ENCODE measurements around the gene KCNIP1. TPM values are rescaled to one million over a fixed set of nuclear protein-coding genes. Genes with fewer than 3 reads are reported as not detected.

Gene KCNIP1
- total RNA-seq, 2 donors from 2014 or later: not detected

- DNase-seq: no peak
- H3K9me3 Mint-ChIP-seq: no peaks in the 10 kb centered on the region
- no peak overlapping the region for H3K27ac Mint-ChIP-seq
- no peaks in the 10 kb centered on the region for H3K4me1 ChIP-seq (ENCODE audit: control insufficient read depth, insufficient read depth, low read length)
- TF ChIP-seq CTCF (conservative IDR thresholded peaks at IDR 0.05): no peak
- no peak overlapping the region for H3K27ac ChIP-seq (ENCODE audit: low read depth, low read length)
- peaks cover 4% of the 10 kb centered on the region for H3K36me3 Mint-ChIP-seq (ENCODE audit: low read depth)
- H3K4me1 Mint-ChIP-seq: peaks cover 27% of the 10 kb centered on the region
- H3K4me3 Mint-ChIP-seq: no peak overlapping the region
- peaks cover 42% of the 10 kb centered on the region for H3K27me3 Mint-ChIP-seq (ENCODE audit: insufficient read depth)
- 52 to 66% methylated on average over 2 to 4 of the region's 4 CpGs for WGBS, 2 experiments (ENCODE audit: insufficient coverage in 1 of 2, insufficient read length in 1 of 2)
- H3K27me3 ChIP-seq (ENCODE audit: control insufficient read depth, insufficient read depth, low read length, poor library complexity, severe bottlenecking): no peaks in the 10 kb centered on the region
- no peaks in the 10 kb centered on the region for H3K9me3 ChIP-seq (ENCODE audit: control insufficient read depth, low read length)
- H3K36me3 ChIP-seq (ENCODE audit: control insufficient read depth, insufficient read depth, low read length): no peaks in the 10 kb centered on the region
- no peak overlapping the region for H3K9ac ChIP-seq (ENCODE audit: extremely low read depth, low read length, poor library complexity, severe bottlenecking)
- no peak overlapping the region for H3K4me3 ChIP-seq (ENCODE audit: low read length)
Observed at GRCh38 chr5:170757182-170757601, 253.4 kb downstream of the KCNIP1 start.

DNA sequence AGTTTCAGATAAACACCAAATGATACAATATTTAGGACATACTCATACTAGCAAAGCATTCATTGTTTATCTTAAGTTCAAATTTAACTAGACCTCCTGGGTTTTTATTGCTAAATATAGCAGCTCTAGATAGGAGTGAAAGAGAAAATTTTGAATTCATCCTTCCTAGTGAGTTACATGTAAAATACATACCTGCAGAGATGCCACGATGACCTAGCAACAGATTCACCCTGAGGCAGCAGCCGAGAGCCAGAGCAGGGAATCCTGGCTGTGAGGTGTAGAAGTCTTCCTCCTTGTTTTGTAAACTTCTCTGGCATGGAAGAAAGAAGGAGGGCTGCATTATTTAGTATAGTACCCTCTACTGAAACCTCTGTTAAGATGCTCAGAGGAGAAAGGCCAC lies 253.8 kb downstream of the KCNIP1 start:
- H3K27me3 Mint-ChIP-seq (ENCODE audit: insufficient read depth): peaks cover 39% of the 10 kb centered on the region
- peaks cover 27% of the 10 kb centered on the region for H3K4me1 Mint-ChIP-seq
- H3K9me3 Mint-ChIP-seq: no peaks in the 10 kb centered on the region
- H3K4me3 ChIP-seq (ENCODE audit: low read length): no peak overlapping the region
- DNase-seq: no peak
- no peak overlapping the region for H3K27ac ChIP-seq (ENCODE audit: low read depth, low read length)
- WGBS, 2 experiments (ENCODE audit: insufficient coverage in 1 of 2, insufficient read length in 1 of 2): 87 to 100% methylated on average over 1 to 2 of the region's 2 CpGs
- H3K9ac ChIP-seq (ENCODE audit: extremely low read depth, low read length, poor library complexity, severe bottlenecking): no peak overlapping the region
- no peaks in the 10 kb centered on the region for H3K4me1 ChIP-seq (ENCODE audit: control insufficient read depth, insufficient read depth, low read length)
- H3K9me3 ChIP-seq (ENCODE audit: control insufficient read depth, low read length): no peaks in the 10 kb centered on the region
- H3K4me3 Mint-ChIP-seq: no peak overlapping the region
- TF ChIP-seq CTCF (conservative IDR thresholded peaks at IDR 0.05): no peak
- no peaks in the 10 kb centered on the region for H3K36me3 ChIP-seq (ENCODE audit: control insufficient read depth, insufficient read depth, low read length)
- no peaks in the 10 kb centered on the region for H3K27me3 ChIP-seq (ENCODE audit: control insufficient read depth, insufficient read depth, low read length, poor library complexity, severe bottlenecking)
- H3K27ac Mint-ChIP-seq: no peak overlapping the region
- H3K36me3 Mint-ChIP-seq (ENCODE audit: low read depth): peaks cover 4% of the 10 kb centered on the region

GRCh38 chr5:170758481-170758880 lies 254.7 kb downstream of the KCNIP1 start:
- WGBS, 2 experiments (ENCODE audit: insufficient coverage in 1 of 2, insufficient read length in 1 of 2): 91 to 100% methylated on average over 2 to 3 of the region's 3 CpGs
- H3K36me3 Mint-ChIP-seq (ENCODE audit: low read depth): peaks cover 4% of the 10 kb centered on the region
- no peak overlapping the region for H3K4me3 Mint-ChIP-seq
- H3K27me3 Mint-ChIP-seq (ENCODE audit: insufficient read depth): peaks cover 32% of the 10 kb centered on the region
- TF ChIP-seq CTCF (conservative IDR thresholded peaks at IDR 0.05): no peak
- Histone ChIP-seq H3K9me3 (ENCODE audit: control insufficient read depth, low read length) (no peaks in the 10 kb centered on the region), H3K4me3 (ENCODE audit: low read length) (no peak overlapping the region), H3K27ac (ENCODE audit: low read depth, low read length) (no peak overlapping the region), H3K36me3 (ENCODE audit: control insufficient read depth, insufficient read depth, low read length) (no peaks in the 10 kb centered on the region), H3K27me3 (ENCODE audit: control insufficient read depth, insufficient read depth, low read length, poor library complexity, severe bottlenecking) (no peaks in the 10 kb centered on the region), H3K4me1 (ENCODE audit: control insufficient read depth, insufficient read depth, low read length) (no peaks in the 10 kb centered on the region), H3K9ac (ENCODE audit: extremely low read depth, low read length, poor library complexity, severe bottlenecking) (no peak overlapping the region)
- no peaks in the 10 kb centered on the region for H3K9me3 Mint-ChIP-seq
- no peak for DNase-seq
- H3K4me1 Mint-ChIP-seq: peaks cover 27% of the 10 kb centered on the region
- no peak overlapping the region for H3K27ac Mint-ChIP-seq
